ENCODE data around the gene ACP6. TPM values are rescaled to one million over a fixed set of nuclear protein-coding genes. Genes with fewer than 3 reads are reported as not detected.

ACP6 gene
- total RNA-seq, 1 donor from 2014 or later: 3.5 TPM

GRCh38 chr1:147651466-147651865, 18.9 kb downstream of the ACP6 start:
- TF ChIP-seq CTCF (IDR thresholded peaks at IDR 0.05; ENCODE audit: partially characterized antibody, unreplicated experiment): no peak
- Mint-ChIP-seq H3K4me3 (ENCODE audit: unreplicated experiment) (no peak overlapping the region), H3K36me3 (ENCODE audit: unreplicated experiment) (no peaks in the 10 kb centered on the region), H3K9me3 (ENCODE audit: unreplicated experiment) (no peaks in the 10 kb centered on the region), H3K27me3 (ENCODE audit: unreplicated experiment) (no peaks in the 10 kb centered on the region), H3K27ac (ENCODE audit: unreplicated experiment) (no peak overlapping the region), H3K4me1 (ENCODE audit: low read depth, unreplicated experiment) (no peaks in the 10 kb centered on the region)
- DNase-seq: no peak

- no peak for TF ChIP-seq CTCF (IDR thresholded peaks at IDR 0.05; ENCODE audit: partially characterized antibody, unreplicated experiment)
Observed at GRCh38 chr1:147648933-147649332, 21.4 kb downstream of the ACP6 start.

GRCh38 chr1:147647796-147648633, 22.3 kb downstream of the ACP6 start:
- no peak for DNase-seq

More at GRCh38 chr1:147648933-147649332, 21.4 kb downstream of the ACP6 start:
- DNase-seq: no peak
- Mint-ChIP-seq H3K9me3 (ENCODE audit: unreplicated experiment) (no peaks in the 10 kb centered on the region), H3K27me3 (ENCODE audit: unreplicated experiment) (no peaks in the 10 kb centered on the region), H3K4me1 (ENCODE audit: low read depth, unreplicated experiment) (no peaks in the 10 kb centered on the region), H3K4me3 (ENCODE audit: unreplicated experiment) (no peak overlapping the region), H3K27ac (ENCODE audit: unreplicated experiment) (no peak overlapping the region), H3K36me3 (ENCODE audit: unreplicated experiment) (no peaks in the 10 kb centered on the region)

GRCh38 chr1:147643974-147644373, 26.4 kb downstream of the ACP6 start:
- no peak overlapping the region for H3K4me3 Mint-ChIP-seq (ENCODE audit: unreplicated experiment)
- no peaks in the 10 kb centered on the region for H3K9me3 Mint-ChIP-seq (ENCODE audit: unreplicated experiment)
- no peak for TF ChIP-seq CTCF (IDR thresholded peaks at IDR 0.05; ENCODE audit: partially characterized antibody, unreplicated experiment)
- H3K4me1 Mint-ChIP-seq (ENCODE audit: low read depth, unreplicated experiment): no peaks in the 10 kb centered on the region
- H3K27me3 Mint-ChIP-seq (ENCODE audit: unreplicated experiment): peaks cover 1% of the 10 kb centered on the region
- no peak overlapping the region for H3K27ac Mint-ChIP-seq (ENCODE audit: unreplicated experiment)
- H3K36me3 Mint-ChIP-seq (ENCODE audit: unreplicated experiment): no peaks in the 10 kb centered on the region
- DNase-seq: no peak

More at GRCh38 chr1:147647796-147648633, 22.3 kb downstream of the ACP6 start:
- Mint-ChIP-seq H3K36me3 (ENCODE audit: unreplicated experiment) (no peaks in the 10 kb centered on the region), H3K27me3 (ENCODE audit: unreplicated experiment) (no peaks in the 10 kb centered on the region), H3K4me1 (ENCODE audit: low read depth, unreplicated experiment) (no peaks in the 10 kb centered on the region), H3K27ac (ENCODE audit: unreplicated experiment) (no peak overlapping the region), H3K9me3 (ENCODE audit: unreplicated experiment) (no peaks in the 10 kb centered on the region), H3K4me3 (ENCODE audit: unreplicated experiment) (no peak overlapping the region)
- TF ChIP-seq CTCF (IDR thresholded peaks at IDR 0.05; ENCODE audit: partially characterized antibody, unreplicated experiment): no peak
